ENCODE data around the gene MUC6. TPM values are rescaled to one million over a fixed set of nuclear protein-coding genes. Genes with fewer than 3 reads are reported as not detected.

The MUC6 gene
- total and polyA plus RNA-seq, 8 donors, result 0.34 to 1.0 (median 0.56) TPM; not detected in 2

- H3K9me3 ChIP-seq, result no peaks in the 10 kb centered on the region
- H3K27me3 ChIP-seq, result peaks cover 0 to 2% of the 10 kb centered on the region in 2 donors
- TF ChIP-seq CTCF (IDR thresholded peaks at IDR 0.05), result no peak
- no peaks in the 10 kb centered on the region for H3K36me3 ChIP-seq
- no peak for ATAC-seq
- intact Hi-C loops (cut with DNase I), result no loop called here
- no peak overlapping the region for H3K27ac ChIP-seq
- no peaks in the 10 kb centered on the region for H3K4me1 ChIP-seq
- peak in 1 of 4 donors; percentile 76 for DNase-seq
- H3K4me3 ChIP-seq, result no peak overlapping the region
These were observed 12.5 kb downstream of the MUC6 start for GRCh38 chr11:1023811-1024596.

- intact Hi-C loops (cut with DNase I), result no loop called here
These were observed 13.4 kb downstream of the MUC6 start for GRCh38 chr11:1022908-1023810.

DNA sequence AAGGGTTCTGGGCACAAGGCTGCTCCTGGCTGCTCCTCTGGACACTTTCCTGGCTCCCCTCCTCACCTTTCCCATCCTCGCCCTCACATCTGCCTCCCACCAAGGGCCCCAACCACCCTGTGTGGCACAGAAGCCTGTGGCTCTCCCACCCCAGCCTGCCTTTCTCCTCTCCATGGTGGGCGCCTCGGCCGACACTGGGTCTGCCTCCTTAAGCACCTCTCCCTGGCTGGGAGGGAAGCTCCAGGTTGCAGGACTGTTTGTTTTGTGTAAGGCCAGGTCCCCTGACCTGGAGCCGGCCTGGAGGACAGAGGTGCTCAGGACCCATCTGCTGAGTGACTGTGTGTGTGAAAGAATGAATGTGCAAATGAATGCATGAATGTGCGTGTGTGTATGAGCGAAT lies 14.1 kb downstream of the MUC6 start:
- Histone ChIP-seq H3K4me3 (no peak overlapping the region), H3K36me3 (no peaks in the 10 kb centered on the region), H3K27ac (no peak overlapping the region), H3K27me3 (no peaks in the 10 kb centered on the region), H3K4me1 (no peaks in the 10 kb centered on the region), H3K9me3 (no peaks in the 10 kb centered on the region)
- intact Hi-C loops (cut with DNase I), result no loop called here
- DNase-seq (peak in 1 of 4 donors; percentile 67), ATAC-seq (no peak)
- TF ChIP-seq CTCF (IDR thresholded peaks at IDR 0.05), result no peak

More at GRCh38 chr11:1022908-1023810, 13.4 kb downstream of the MUC6 start:
- no peaks in the 10 kb centered on the region for H3K9me3 ChIP-seq
- no peaks in the 10 kb centered on the region for H3K27me3 ChIP-seq
- H3K36me3 ChIP-seq, result no peaks in the 10 kb centered on the region
- no peak overlapping the region for H3K4me3 ChIP-seq
- no peak for TF ChIP-seq CTCF (IDR thresholded peaks at IDR 0.05)
- ATAC-seq (no peak), DNase-seq (peak in 1 of 4 donors; percentile 73)
- no peaks in the 10 kb centered on the region for H3K4me1 ChIP-seq
- H3K27ac ChIP-seq, result no peak overlapping the region

- H3K36me3 ChIP-seq, result no peaks in the 10 kb centered on the region
- no peak overlapping the region for H3K4me3 ChIP-seq
- ATAC-seq, result no peak
- no peak overlapping the region for H3K27ac ChIP-seq
- no peaks in the 10 kb centered on the region for H3K4me1 ChIP-seq
- no peaks in the 10 kb centered on the region for H3K27me3 ChIP-seq
- intact Hi-C loops (cut with DNase I), result no loop called here
- DNase-seq, result peak in 1 of 4 donors; percentile 73
- no peak for TF ChIP-seq CTCF (IDR thresholded peaks at IDR 0.05)
- no peaks in the 10 kb centered on the region for H3K9me3 ChIP-seq
These were observed 16.2 kb downstream of the MUC6 start for GRCh38 chr11:1020211-1020905.
